ENCODE data around the gene NPC1.
"Not testable (repeated sequence)": the region's sequence is repeated elsewhere in the genome, so short reads cannot be mapped to it uniquely, and the experiment has no call there.

The NPC1 gene

GRCh38 chr18:23515911-23516546 lies 70.3 kb downstream of the NPC1 start:
- DNase-seq: peak; percentile 67

GRCh38 chr18:23512641-23513040 lies 73.7 kb downstream of the NPC1 start:
- no peak for DNase-seq

GRCh38 chr18:23512216-23512615 lies 74.1 kb downstream of the NPC1 start:
- DNase-seq: not testable (repeated sequence)

- not testable (repeated sequence) for DNase-seq
Measured at GRCh38 chr18:23510923-23511322, 75.4 kb downstream of the NPC1 start.

- DNase-seq: no peak
Measured at GRCh38 chr18:23506393-23506792, 79.9 kb downstream of the NPC1 start.

DNA sequence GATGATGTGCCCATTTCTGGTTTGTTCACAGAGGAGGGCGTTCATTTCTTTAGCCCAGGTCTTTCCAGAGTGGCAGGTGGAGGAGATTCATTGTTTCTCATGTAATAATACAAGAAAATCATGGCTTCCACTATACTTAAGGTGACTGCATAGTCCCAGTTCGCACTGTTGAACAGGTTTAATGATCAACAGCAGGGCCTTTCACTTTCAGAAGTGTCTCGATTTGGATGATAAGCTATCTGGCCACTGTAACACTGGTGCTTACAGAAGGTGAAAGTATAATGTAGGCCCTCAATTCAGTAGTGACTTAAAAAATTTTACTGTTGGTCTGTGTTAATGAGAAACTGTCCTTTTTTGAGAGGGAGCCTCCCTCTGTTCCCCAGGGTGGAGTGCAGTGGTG lies 81.6 kb downstream of the NPC1 start:
- DNase-seq: no peak

GRCh38 chr18:23503963-23504344 lies 82.4 kb downstream of the NPC1 start:
- no peak for DNase-seq

DNA sequence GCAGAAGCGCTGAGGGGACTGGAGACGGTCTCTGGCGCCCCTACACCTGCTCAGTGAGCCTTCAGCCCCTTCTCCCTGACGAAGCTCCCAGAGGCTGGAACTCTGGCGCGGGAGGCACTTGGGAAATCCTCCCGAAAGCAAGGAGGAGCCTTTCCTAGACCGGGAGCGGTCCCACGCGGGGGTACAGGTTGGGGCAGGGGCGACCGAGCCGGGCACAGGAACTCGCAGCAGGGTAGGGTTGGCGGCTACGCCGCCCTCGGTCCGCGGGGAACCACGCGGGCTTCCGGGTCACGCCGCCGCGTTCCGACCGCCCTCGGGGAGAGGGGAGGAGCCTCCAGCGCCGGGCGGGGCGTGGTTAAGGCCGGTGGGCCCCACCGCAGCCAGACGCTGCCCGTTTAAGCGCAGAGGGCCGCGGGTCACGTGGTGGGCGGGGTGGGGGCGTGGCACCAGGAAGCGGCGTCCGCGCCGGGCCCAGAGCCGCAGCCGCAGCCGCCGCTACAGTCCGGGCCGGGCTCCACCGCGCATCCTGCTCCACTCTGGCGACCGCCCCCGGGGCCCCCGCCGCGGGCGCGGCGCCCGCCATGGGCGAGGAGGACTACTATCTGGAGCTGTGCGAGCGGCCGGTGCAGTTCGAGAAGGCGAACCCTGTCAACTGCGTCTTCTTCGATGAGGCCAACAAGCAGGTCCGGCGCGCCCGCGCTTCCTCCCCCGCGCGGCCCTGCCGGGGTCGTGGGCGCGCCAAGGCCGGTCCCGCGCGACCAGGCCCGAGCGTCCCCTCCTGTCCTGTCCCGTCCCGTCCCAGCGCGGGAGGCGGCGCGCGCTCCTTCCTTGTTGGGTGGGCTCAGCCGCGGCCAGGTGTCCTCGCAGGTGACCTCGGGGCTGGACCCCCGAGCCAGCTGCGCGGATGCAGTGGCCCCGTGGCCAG lies 83.0 kb downstream of the NPC1 start, which contains the start of gene RMC1:
Gene RMC1, plus strand, starts transcription at position 474 of the 925 bp plus-strand sequence. Its CDS starts 108 bp downstream, at position 582.
- DNase-seq: peak; percentile 99

DNA sequence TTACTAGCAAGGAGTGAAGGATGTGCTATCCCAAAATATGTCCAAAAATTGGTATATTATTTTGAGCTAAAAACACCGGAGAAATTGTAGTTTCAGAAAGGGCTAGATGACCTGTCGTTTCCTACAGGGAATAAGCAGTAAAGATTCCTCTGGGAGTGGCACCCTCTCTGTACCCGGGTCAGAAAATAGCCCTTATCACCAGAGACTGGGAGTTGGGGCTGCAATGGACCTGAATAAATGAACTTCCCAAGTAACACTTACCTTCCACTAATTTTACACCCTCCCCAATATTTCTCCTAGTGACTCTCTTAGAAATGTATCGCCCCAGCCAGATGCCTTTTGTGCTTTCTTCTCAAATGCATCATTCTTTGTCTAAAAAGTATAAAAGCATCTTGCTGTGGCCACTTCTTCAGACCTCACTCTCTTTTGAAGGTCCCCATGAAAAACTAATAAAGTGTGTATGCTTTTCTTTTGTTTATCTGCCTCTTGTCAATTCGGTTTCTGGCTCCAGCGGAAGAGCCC lies 83.7 kb downstream of the NPC1 start:
- DNase-seq: no peak

GRCh38 chr18:23501626-23502025 lies 84.7 kb downstream of the NPC1 start:
- DNase-seq: no peak

- DNase-seq: no peak
Measured at GRCh38 chr18:23499291-23499781, 87.0 kb downstream of the NPC1 start.

- DNase-seq: peak; percentile 65
Measured at GRCh38 chr18:23498877-23499276, 87.4 kb downstream of the NPC1 start.

GRCh38 chr18:23498117-23498516 lies 88.2 kb downstream of the NPC1 start:
- no peak for DNase-seq

DNA sequence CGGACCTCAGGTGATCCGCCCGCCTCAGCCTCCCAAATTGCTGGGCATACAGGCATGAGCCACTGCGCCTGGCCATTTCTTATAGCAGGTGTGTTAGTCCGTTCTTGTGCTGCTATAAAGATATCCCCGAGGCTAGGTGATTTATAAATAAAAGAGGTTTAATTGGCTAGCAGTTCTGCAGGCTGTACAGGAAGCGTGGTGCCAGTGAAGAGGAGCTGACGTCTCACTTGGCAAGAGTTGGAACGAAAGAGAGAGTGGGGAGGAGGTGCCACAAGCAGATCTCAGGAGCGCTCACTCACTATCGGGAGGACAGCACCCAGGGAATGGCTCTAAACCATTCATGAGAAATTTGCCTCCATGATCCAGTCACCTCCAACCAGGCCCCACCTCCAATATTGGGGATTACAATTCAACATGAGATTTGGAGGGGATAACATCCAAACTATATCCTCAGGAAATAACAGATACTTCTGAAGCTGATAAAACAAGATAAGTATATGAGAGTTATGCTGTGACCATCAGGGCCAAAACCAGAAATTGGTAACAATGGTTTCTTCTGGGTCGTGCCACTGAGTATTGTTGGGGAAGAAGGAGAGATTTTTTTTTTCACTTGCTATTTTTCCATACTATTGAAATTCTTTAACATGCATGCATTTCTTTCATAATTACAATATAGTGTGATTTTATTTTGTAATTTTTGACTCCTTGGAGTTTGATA lies 90.4 kb downstream of the NPC1 start:
- no peak for DNase-seq

DNA sequence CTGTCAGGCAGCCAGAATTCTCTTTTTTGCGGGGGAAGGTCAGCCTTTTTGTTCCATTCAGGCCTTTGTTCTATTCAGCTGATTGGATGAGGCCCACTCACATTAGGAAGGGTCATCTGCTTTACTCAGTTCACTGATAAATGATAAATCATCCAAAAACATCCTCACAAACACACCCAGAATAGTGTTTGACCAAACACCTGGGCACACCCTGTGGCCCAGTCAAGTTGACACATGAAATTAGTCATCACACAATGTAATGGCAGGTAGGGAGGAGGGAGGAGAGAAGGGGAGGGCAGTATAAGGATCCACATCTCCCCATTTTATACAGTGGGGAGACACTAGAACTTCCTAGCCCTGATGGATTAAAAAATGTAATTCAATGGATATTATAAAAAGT lies 91.3 kb downstream of the NPC1 start:
- DNase-seq: no peak

GRCh38 chr18:23493654-23494053 lies 92.7 kb downstream of the NPC1 start:
- DNase-seq: no peak

DNA sequence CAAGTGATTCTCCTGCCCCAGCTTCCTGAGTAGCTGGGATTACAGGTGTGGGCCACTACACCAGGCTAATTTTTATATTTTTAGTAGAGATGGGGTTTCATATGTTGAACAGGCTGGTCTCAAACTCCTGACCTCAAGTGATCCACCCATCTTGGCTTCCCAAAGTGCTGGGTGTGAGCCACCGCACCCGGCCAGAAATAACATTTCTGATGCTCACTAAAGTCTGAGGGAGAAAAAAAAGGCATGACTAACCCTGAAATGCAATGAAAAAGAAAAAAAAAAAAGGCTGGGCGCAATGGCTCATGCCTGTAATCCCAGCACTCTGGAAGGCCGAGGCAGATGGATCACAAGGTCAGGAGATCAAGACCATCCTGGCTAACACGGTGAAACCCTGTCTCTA lies 96.7 kb downstream of the NPC1 start:
- DNase-seq: not testable (repeated sequence)

DNA sequence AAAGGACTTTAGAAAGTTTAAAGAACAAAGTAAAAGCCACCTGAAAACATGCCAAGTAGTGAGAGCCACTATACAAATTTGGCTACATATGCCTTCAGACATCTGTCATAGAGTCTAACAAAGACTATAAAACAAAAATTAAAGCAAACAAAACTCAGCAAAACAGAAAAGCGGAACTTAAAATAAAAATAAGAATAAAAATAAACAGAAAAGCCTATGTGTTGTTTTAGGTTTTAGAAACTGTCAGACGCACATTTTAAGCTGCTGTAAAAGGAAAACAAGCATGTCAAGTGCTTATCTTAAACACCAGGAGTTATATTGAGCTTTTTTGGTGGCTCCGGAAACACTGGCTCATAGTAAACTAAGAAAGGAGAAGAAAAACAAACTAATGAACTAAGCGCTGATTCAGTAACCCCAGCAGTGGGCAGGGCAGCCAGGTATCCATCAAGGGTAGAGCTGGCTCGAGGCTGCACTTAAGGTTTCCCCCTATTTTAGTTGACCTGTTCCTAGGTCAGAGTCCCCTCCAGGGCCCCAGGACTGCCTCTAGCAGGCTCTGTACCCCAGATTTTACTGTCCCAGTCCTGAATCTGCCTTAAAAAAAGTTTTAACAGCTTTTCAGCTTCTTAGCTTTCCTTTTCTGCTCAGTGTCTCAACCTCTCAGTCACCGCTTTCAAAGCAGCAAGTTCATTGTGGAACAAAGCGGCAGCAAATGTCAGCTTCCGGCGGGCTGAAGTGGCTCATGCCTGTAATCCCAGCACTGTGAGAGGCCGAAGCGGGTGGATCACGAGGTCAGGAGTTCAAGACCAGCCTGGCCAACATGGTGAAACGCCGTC lies 98.4 kb downstream of the NPC1 start:
- peak; percentile 52 for DNase-seq

DNA sequence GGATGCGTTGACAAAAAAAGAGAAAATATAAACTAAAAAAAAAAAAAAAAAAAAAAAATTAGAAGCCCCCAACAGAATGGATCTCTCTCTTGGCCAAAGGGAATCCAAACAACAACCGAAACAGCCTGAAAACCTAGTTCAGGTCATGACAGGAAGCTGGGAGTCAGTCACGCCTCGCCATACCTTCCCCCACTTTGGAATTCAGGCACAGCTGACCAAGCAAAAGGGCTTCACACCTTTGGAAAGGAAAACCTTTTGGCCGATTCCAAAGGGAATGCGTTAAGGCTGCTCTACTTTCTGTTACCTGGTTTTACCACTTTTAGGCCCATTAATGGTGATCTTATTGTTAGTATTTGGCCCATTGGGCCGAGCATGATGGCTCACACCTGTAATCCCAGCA lies 100.9 kb downstream of the NPC1 start:
- no peak for DNase-seq

- DNase-seq: no peak
Measured at GRCh38 chr18:23484561-23485182, 101.6 kb downstream of the NPC1 start.

All from activated CD4-positive, CD25-positive, alpha-beta regulatory T cell treated with anti-CD3 and anti-CD28 coated beads, Interleukin-2, amount 50 U/mL, for 72 hours (primary cell).